ENCODE data around the gene ACAD9. TPM values are rescaled to one million over a fixed set of nuclear protein-coding genes. Genes with fewer than 3 reads are reported as not detected.

Gene ACAD9
- total and polyA plus RNA-seq, 10 of the 15 experiments (the other 5 are each of a cell fraction or from before 2014, with no cell fraction given), result 12.7 to 63.1 (median 43.7) TPM

- TF ChIP-seq SIN3A (IDR thresholded peaks at IDR 0.05; ENCODE audit: low read depth, low read length), result no peak
These were observed 62.9 kb downstream of the ACAD9 start (continued) for GRCh38 chr3:128942161-128942952.

GRCh38 chr3:128945041-128945877, 65.8 kb downstream of the ACAD9 start:
- ATAC-seq (no peak), FAIRE-seq (no peak), DNase-seq (ENCODE audit: low read depth, low spot score) (no peak)
- H3K9ac ChIP-seq (ENCODE audit: control insufficient read depth, insufficient read depth, low read length), result no peak overlapping the region
- no peaks in the 10 kb centered on the region for H3K79me2 ChIP-seq (ENCODE audit: control insufficient read depth, insufficient read depth, low read length)
- H3K4me3 ChIP-seq, result no peak overlapping the region
- BruUV-seq (replicated peaks), result no TSS peak
- no peaks in the 10 kb centered on the region for H4K20me1 ChIP-seq (ENCODE audit: control insufficient read depth, insufficient read depth)
- ChIA-PET CTCF (no interaction called here), SMC1A (ENCODE audit: uncharacterized antibody, unreplicated experiment) (no interaction called here), RAD21 (ENCODE audit: unreplicated experiment) (no interaction called here), POLR2A (no interaction called here)
- no peak overlapping the region for H3K27ac ChIP-seq (ENCODE audit: control insufficient read depth, insufficient read depth)
- no peaks in the 10 kb centered on the region for H3K9me3 ChIP-seq (replicated peaks; ENCODE audit: control insufficient read depth, insufficient read depth, low read length)
- H3K36me3 ChIP-seq (ENCODE audit: control insufficient read depth in 2 of 2, insufficient read depth in 2 of 2, low read length in 1 of 2), result no peaks in the 10 kb centered on the region
- H2AFZ ChIP-seq (ENCODE audit: control insufficient read depth, low read depth, low read length), result no peak overlapping the region
- no peaks in the 10 kb centered on the region for H3K4me1 ChIP-seq (ENCODE audit: control insufficient read depth, insufficient read depth, low read length)
- intact Hi-C loops (cut with micrococcal nuclease; ENCODE audit: unreplicated experiment), result no loop called here
- TF ChIP-seq ZBTB33 (IDR thresholded peaks at IDR 0.05) (no peak), CHD4 (IDR thresholded peaks at IDR 0.05) (no peak), BACH1 (IDR thresholded peaks at IDR 0.05; ENCODE audit: borderline replicate concordance) (no peak), KLF5 (IDR thresholded peaks at IDR 0.05; ENCODE audit: partially characterized antibody) (no peak)
- WGBS (ENCODE audit: insufficient coverage, insufficient replicate concordance, low lambda C conversion rate, missing lambda C conversion rate), result 41% methylated on average over 21 of the region's 21 CpGs
- in situ Hi-C loops (cut with MboI), result no loop called here
- H3K27me3 ChIP-seq (replicated peaks in 1 of 2; ENCODE audit: control insufficient read depth in 2 of 2, insufficient read depth in 2 of 2, low read length in 1 of 2), result no peaks in the 10 kb centered on the region; a peak in 2 of 4 replicates
- no peak overlapping the region for H3K4me2 ChIP-seq (ENCODE audit: control insufficient read depth, insufficient read depth)

All from GM12878 (cell line).